ENCODE data around the gene CHRDL2. TPM values are rescaled to one million over a fixed set of nuclear protein-coding genes. Genes with fewer than 3 reads are reported as not detected.
A peak's percentile ranks its signal among the peaks of the same experiment; 100 is the strongest.

CHRDL2 gene
- total and polyA plus RNA-seq, 3 donors from 2014 or later, result 3.5 to 12.0 (median 5.3) TPM

DNA sequence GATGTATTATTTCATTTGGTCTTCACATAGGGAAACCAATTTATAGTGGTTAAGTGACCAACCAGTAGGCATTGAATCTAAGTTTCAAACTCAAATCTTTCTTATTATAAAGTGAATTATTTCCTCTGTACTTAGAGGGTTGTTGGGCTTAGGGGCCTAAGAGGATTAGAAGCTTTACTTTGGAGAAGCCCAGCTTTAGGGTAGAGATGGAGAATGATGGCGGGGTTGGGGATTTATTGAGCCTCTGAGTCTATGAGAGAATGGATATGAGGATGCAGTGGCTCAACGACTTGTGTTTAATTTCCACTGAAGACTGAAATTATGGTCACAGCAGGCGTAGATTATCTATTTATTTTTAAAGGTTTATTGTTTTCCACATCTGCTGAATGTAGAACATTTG, 55.5 kb downstream of the CHRDL2 start:
- Histone ChIP-seq H3K4me3 (no peak overlapping the region), H3K27me3 (no peaks in the 10 kb centered on the region), H3K9me3 (no peaks in the 10 kb centered on the region), H3K27ac (no peak overlapping the region), H3K36me3 (ENCODE audit: low read depth, missing control alignments) (no peaks in the 10 kb centered on the region), H3K4me1 (peaks cover 6% of the 10 kb centered on the region)
- no peak for TF ChIP-seq POLR2A (IDR thresholded peaks at IDR 0.05)
- TF ChIP-seq, protein P1, sequence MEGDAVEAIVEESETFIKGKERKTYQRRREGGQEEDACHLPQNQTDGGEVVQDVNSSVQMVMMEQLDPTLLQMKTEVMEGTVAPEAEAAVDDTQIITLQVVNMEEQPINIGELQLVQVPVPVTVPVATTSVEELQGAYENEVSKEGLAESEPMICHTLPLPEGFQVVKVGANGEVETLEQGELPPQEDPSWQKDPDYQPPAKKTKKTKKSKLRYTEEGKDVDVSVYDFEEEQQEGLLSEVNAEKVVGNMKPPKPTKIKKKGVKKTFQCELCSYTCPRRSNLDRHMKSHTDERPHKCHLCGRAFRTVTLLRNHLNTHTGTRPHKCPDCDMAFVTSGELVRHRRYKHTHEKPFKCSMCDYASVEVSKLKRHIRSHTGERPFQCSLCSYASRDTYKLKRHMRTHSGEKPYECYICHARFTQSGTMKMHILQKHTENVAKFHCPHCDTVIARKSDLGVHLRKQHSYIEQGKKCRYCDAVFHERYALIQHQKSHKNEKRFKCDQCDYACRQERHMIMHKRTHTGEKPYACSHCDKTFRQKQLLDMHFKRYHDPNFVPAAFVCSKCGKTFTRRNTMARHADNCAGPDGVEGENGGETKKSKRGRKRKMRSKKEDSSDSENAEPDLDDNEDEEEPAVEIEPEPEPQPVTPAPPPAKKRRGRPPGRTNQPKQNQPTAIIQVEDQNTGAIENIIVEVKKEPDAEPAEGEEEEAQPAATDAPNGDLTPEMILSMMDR (IDR thresholded peaks at IDR 0.05), result no peak
- no peak for DNase-seq
- 83% methylated on average over 3 of the region's 3 CpGs for WGBS, 2 donors
- intact Hi-C loops (cut with DNase I; ENCODE audit: low total_unique reads), result no loop called here

GRCh38 chr11:74673693-74674360, 57.4 kb downstream of the CHRDL2 start:
- H3K4me3 ChIP-seq, result no peak overlapping the region
- H3K27ac ChIP-seq, result no peak overlapping the region
- H3K4me1 ChIP-seq, result peaks cover 6% of the 10 kb centered on the region
- H3K36me3 ChIP-seq (ENCODE audit: low read depth, missing control alignments), result no peaks in the 10 kb centered on the region
- intact Hi-C loops (cut with DNase I; ENCODE audit: low total_unique reads), result no loop called here
- 81 to 94% methylated on average over 5 to 7 of the region's 7 CpGs for WGBS, 2 donors
- no peak for DNase-seq
- H3K27me3 ChIP-seq, result no peaks in the 10 kb centered on the region
- no peak for TF ChIP-seq POLR2A (IDR thresholded peaks at IDR 0.05)
- TF ChIP-seq, protein P1 (IDR thresholded peaks at IDR 0.05), result no peak
- H3K9me3 ChIP-seq, result no peaks in the 10 kb centered on the region

GRCh38 chr11:74672956-74673692, 58.1 kb downstream of the CHRDL2 start:
- H3K27ac ChIP-seq, result no peak overlapping the region
- 56 to 69% methylated on average over 12 of the region's 12 CpGs for WGBS, 2 donors

GRCh38 chr11:74672332-74672955, 58.8 kb downstream of the CHRDL2 start:
- Histone ChIP-seq H3K4me1 (peaks cover 6% of the 10 kb centered on the region), H3K36me3 (ENCODE audit: low read depth, missing control alignments) (no peaks in the 10 kb centered on the region), H3K9me3 (no peaks in the 10 kb centered on the region), H3K4me3 (no peak overlapping the region), H3K27ac (no peak overlapping the region), H3K27me3 (no peaks in the 10 kb centered on the region)
- 60 to 65% methylated on average over 4 of the region's 4 CpGs for WGBS, 2 donors
- intact Hi-C loops (cut with DNase I; ENCODE audit: low total_unique reads), result no loop called here
- DNase-seq, result no peak
- no peak for TF ChIP-seq POLR2A (IDR thresholded peaks at IDR 0.05)
- TF ChIP-seq, protein P1 (IDR thresholded peaks at IDR 0.05), result no peak

More at GRCh38 chr11:74672956-74673692, 58.1 kb downstream of the CHRDL2 start:
- Histone ChIP-seq H3K27me3 (no peaks in the 10 kb centered on the region), H3K36me3 (ENCODE audit: low read depth, missing control alignments) (no peaks in the 10 kb centered on the region), H3K4me1 (peaks cover 6% of the 10 kb centered on the region), H3K9me3 (no peaks in the 10 kb centered on the region), H3K4me3 (no peak overlapping the region)
- TF ChIP-seq, protein P1 (IDR thresholded peaks at IDR 0.05), result no peak
- TF ChIP-seq POLR2A (IDR thresholded peaks at IDR 0.05), result no peak
- DNase-seq, result peak; percentile 46
- intact Hi-C loops (cut with DNase I; ENCODE audit: low total_unique reads), result no loop called here

Measured in testis (tissue), 3 donors.